IMR-90 (cell line): Measurements from ENCODE around the gene NCAPH2.

Source experiments
- CTCF ChIP-seq: conservative IDR thresholded peaks from 2 replicates; pipeline ENCODE4 v1.5.1; 2012; ENCODE audit warnings: mild to moderate bottlenecking, low read depth, low read length, improper control_type of control experiment
- POLR2A ChIP-seq: IDR thresholded peaks from 2 replicates; pipeline ENCODE4 v1.6.1; 2012; ENCODE audit warnings: mild to moderate bottlenecking, low read depth, low read length
- USF2 ChIP-seq: fragments of 150-350 bp; IDR thresholded peaks from 2 replicates; pipeline ENCODE4 v1.6.1; 2017; ENCODE audit warnings: mild to moderate bottlenecking, antibody characterized with exemption, low read length, low read depth

- TF ChIP-seq USF2 (no peak), POLR2A (no peak), CTCF (no peak)
Observed at GRCh38 chr22:50483106-50483505, 24.9 kb upstream of the NCAPH2 start.
